ENCODE results near the gene MORN1.

MORN1 gene

GRCh38 chr1:2391931-2392509 is 666 bp upstream of the MORN1 start:
- no peak for DNase-seq
- peak overlapping the region; percentile 95 for H3K4me3 ChIP-seq (ENCODE audit: insufficient read depth, low read depth, low read length, poor library complexity, severe bottlenecking)
- peaks cover 15% of the 10 kb centered on the region for H3K4me1 ChIP-seq (ENCODE audit: control insufficient read depth, insufficient read depth, low read length, poor library complexity, severe bottlenecking)
- H3K36me3 ChIP-seq (ENCODE audit: control insufficient read depth, insufficient read depth, low read length): peaks cover 21% of the 10 kb centered on the region
- no peaks in the 10 kb centered on the region for H3K9me3 ChIP-seq (ENCODE audit: control insufficient read depth, low read length)
- peak overlapping the region; percentile 73 for H3K27ac ChIP-seq (ENCODE audit: insufficient read depth, low read length, poor library complexity, severe bottlenecking)
- H3K27me3 ChIP-seq (replicated peaks; ENCODE audit: control insufficient read depth, insufficient read depth, low read length, poor library complexity, severe bottlenecking): no peaks in the 10 kb centered on the region

- no peak for DNase-seq
- Histone ChIP-seq H3K27ac (ENCODE audit: insufficient read depth, low read length, poor library complexity, severe bottlenecking) (no peak overlapping the region), H3K4me3 (ENCODE audit: insufficient read depth, low read depth, low read length, poor library complexity, severe bottlenecking) (no peak overlapping the region), H3K36me3 (ENCODE audit: control insufficient read depth, insufficient read depth, low read length) (peaks cover 8% of the 10 kb centered on the region), H3K27me3 (replicated peaks; ENCODE audit: control insufficient read depth, insufficient read depth, low read length, poor library complexity, severe bottlenecking) (no peaks in the 10 kb centered on the region), H3K4me1 (ENCODE audit: control insufficient read depth, insufficient read depth, low read length, poor library complexity, severe bottlenecking) (peaks cover 15% of the 10 kb centered on the region), H3K9me3 (ENCODE audit: control insufficient read depth, low read length) (no peaks in the 10 kb centered on the region)
Measured at GRCh38 chr1:2389644-2390043, 1.7 kb downstream of the MORN1 start.

- no peak overlapping the region for H3K27ac ChIP-seq (ENCODE audit: insufficient read depth, low read length, poor library complexity, severe bottlenecking)
- H3K4me3 ChIP-seq (ENCODE audit: insufficient read depth, low read depth, low read length, poor library complexity, severe bottlenecking): no peak overlapping the region
- no peak for DNase-seq
- H3K4me1 ChIP-seq (ENCODE audit: control insufficient read depth, insufficient read depth, low read length, poor library complexity, severe bottlenecking): peaks cover 12% of the 10 kb centered on the region
- no peaks in the 10 kb centered on the region for H3K27me3 ChIP-seq (replicated peaks; ENCODE audit: control insufficient read depth, insufficient read depth, low read length, poor library complexity, severe bottlenecking)
- H3K36me3 ChIP-seq (ENCODE audit: control insufficient read depth, insufficient read depth, low read length): no peaks in the 10 kb centered on the region
- H3K9me3 ChIP-seq (ENCODE audit: control insufficient read depth, low read length): no peaks in the 10 kb centered on the region
Measured at GRCh38 chr1:2388004-2388913, 3.1 kb downstream of the MORN1 start.

- no peaks in the 10 kb centered on the region for H3K36me3 ChIP-seq (ENCODE audit: control insufficient read depth, insufficient read depth, low read length)
- H3K4me1 ChIP-seq (ENCODE audit: control insufficient read depth, insufficient read depth, low read length, poor library complexity, severe bottlenecking): peaks cover 5% of the 10 kb centered on the region
- H3K9me3 ChIP-seq (ENCODE audit: control insufficient read depth, low read length): no peaks in the 10 kb centered on the region
- no peak overlapping the region for H3K4me3 ChIP-seq (ENCODE audit: insufficient read depth, low read depth, low read length, poor library complexity, severe bottlenecking)
- no peak overlapping the region for H3K27ac ChIP-seq (ENCODE audit: insufficient read depth, low read length, poor library complexity, severe bottlenecking)
- no peaks in the 10 kb centered on the region for H3K27me3 ChIP-seq (replicated peaks; ENCODE audit: control insufficient read depth, insufficient read depth, low read length, poor library complexity, severe bottlenecking)
- no peak for DNase-seq
Measured at GRCh38 chr1:2386636-2387611, 4.4 kb downstream of the MORN1 start.

- no peak for DNase-seq
- Histone ChIP-seq H3K9me3 (ENCODE audit: control insufficient read depth, low read length) (no peaks in the 10 kb centered on the region), H3K36me3 (ENCODE audit: control insufficient read depth, insufficient read depth, low read length) (no peaks in the 10 kb centered on the region), H3K4me1 (ENCODE audit: control insufficient read depth, insufficient read depth, low read length, poor library complexity, severe bottlenecking) (peaks cover 9% of the 10 kb centered on the region), H3K4me3 (ENCODE audit: insufficient read depth, low read depth, low read length, poor library complexity, severe bottlenecking) (no peak overlapping the region), H3K27ac (ENCODE audit: insufficient read depth, low read length, poor library complexity, severe bottlenecking) (no peak overlapping the region), H3K27me3 (replicated peaks; ENCODE audit: control insufficient read depth, insufficient read depth, low read length, poor library complexity, severe bottlenecking) (no peaks in the 10 kb centered on the region)
Measured at GRCh38 chr1:2385606-2386280, 5.6 kb downstream of the MORN1 start.

- no peaks in the 10 kb centered on the region for H3K27me3 ChIP-seq (replicated peaks; ENCODE audit: control insufficient read depth, insufficient read depth, low read length, poor library complexity, severe bottlenecking)
- DNase-seq: no peak
- no peak overlapping the region for H3K27ac ChIP-seq (ENCODE audit: insufficient read depth, low read length, poor library complexity, severe bottlenecking)
Measured at GRCh38 chr1:2384941-2385481, 6.3 kb downstream of the MORN1 start.

GRCh38 chr1:2384130-2384860 is 7.1 kb downstream of the MORN1 start:
- Histone ChIP-seq H3K4me1 (ENCODE audit: control insufficient read depth, insufficient read depth, low read length, poor library complexity, severe bottlenecking) (peaks cover 9% of the 10 kb centered on the region), H3K9me3 (ENCODE audit: control insufficient read depth, low read length) (no peaks in the 10 kb centered on the region), H3K4me3 (ENCODE audit: insufficient read depth, low read depth, low read length, poor library complexity, severe bottlenecking) (no peak overlapping the region), H3K36me3 (ENCODE audit: control insufficient read depth, insufficient read depth, low read length) (no peaks in the 10 kb centered on the region), H3K27me3 (replicated peaks; ENCODE audit: control insufficient read depth, insufficient read depth, low read length, poor library complexity, severe bottlenecking) (no peaks in the 10 kb centered on the region), H3K27ac (ENCODE audit: insufficient read depth, low read length, poor library complexity, severe bottlenecking) (no peak overlapping the region)
- no peak for DNase-seq

More at GRCh38 chr1:2384941-2385481, 6.3 kb downstream of the MORN1 start:
- Histone ChIP-seq H3K4me1 (ENCODE audit: control insufficient read depth, insufficient read depth, low read length, poor library complexity, severe bottlenecking) (peaks cover 9% of the 10 kb centered on the region), H3K36me3 (ENCODE audit: control insufficient read depth, insufficient read depth, low read length) (no peaks in the 10 kb centered on the region), H3K4me3 (ENCODE audit: insufficient read depth, low read depth, low read length, poor library complexity, severe bottlenecking) (no peak overlapping the region), H3K9me3 (ENCODE audit: control insufficient read depth, low read length) (no peaks in the 10 kb centered on the region)

GRCh38 chr1:2383576-2383975 is 7.8 kb downstream of the MORN1 start:
- Histone ChIP-seq H3K4me1 (ENCODE audit: control insufficient read depth, insufficient read depth, low read length, poor library complexity, severe bottlenecking) (peaks cover 9% of the 10 kb centered on the region), H3K27me3 (replicated peaks; ENCODE audit: control insufficient read depth, insufficient read depth, low read length, poor library complexity, severe bottlenecking) (no peaks in the 10 kb centered on the region), H3K27ac (ENCODE audit: insufficient read depth, low read length, poor library complexity, severe bottlenecking) (no peak overlapping the region), H3K36me3 (ENCODE audit: control insufficient read depth, insufficient read depth, low read length) (no peaks in the 10 kb centered on the region), H3K4me3 (ENCODE audit: insufficient read depth, low read depth, low read length, poor library complexity, severe bottlenecking) (no peak overlapping the region), H3K9me3 (ENCODE audit: control insufficient read depth, low read length) (no peaks in the 10 kb centered on the region)
- DNase-seq: no peak

Measured in effector memory CD4-positive, alpha-beta T cell (primary cell).